OCI-LY3 (cell line): ENCODE measurements around the gene CNTN5.
"Not testable (repeated sequence)": the region's sequence is repeated elsewhere in the genome, so short reads cannot be mapped to it uniquely, and the experiment has no call there.

Source experiments
- H2AFZ ChIP-seq: fragments of 200-600, 300-600 bp; shearing (Covaris generic); 2 replicates; pipeline ENCODE4 v1.6.0; 2014; ENCODE audit warnings: antibody characterized with exemption, low read depth, low read length
- H3K27ac ChIP-seq: fragments of 200-600, 300-600 bp; sonication (generic); 2 replicates; pipeline ENCODE4 v1.5.1; 2014; ENCODE audit warnings: mild to moderate bottlenecking, low read length, moderate library complexity, mixed read lengths
- H3K27me3 ChIP-seq: fragments of 200-600, 300-600 bp; sonication (generic); 2 replicates; pipeline ENCODE4 v1.6.1; 2014; ENCODE audit warnings: low read depth, low read length, mixed read lengths
- H3K36me3 ChIP-seq: fragments of 200-600, 300-600 bp; sonication (generic); replicated peaks from 2 replicates; pipeline ENCODE3; 2014; ENCODE audit warnings: low read depth, low read length, mixed read lengths
- H3K4me1 ChIP-seq: fragments of 300-600, 200-600 bp; sonication (generic); 2 replicates; pipeline ENCODE4 v1.6.1; 2014; ENCODE audit warnings: low read length, mixed read lengths
- H3K4me2 ChIP-seq: fragments of 200-600, 300-600 bp; sonication (generic); 2 replicates; pipeline ENCODE4 v1.6.1; 2014; ENCODE audit warnings: low read length, mixed read lengths
- H3K4me3 ChIP-seq: fragments of 300-600, 200-600 bp; sonication (generic); 2 replicates; pipeline ENCODE4 v1.5.1; 2014; ENCODE audit warnings: antibody characterized with exemption, mild to moderate bottlenecking, low read length, moderate library complexity
- H3K79me2 ChIP-seq: fragments of 300-600, 200-600 bp; shearing (Covaris generic); 2 replicates; pipeline ENCODE4 v1.6.1; 2014; ENCODE audit warnings: mild to moderate bottlenecking, low read length, mixed read lengths
- H3K9ac ChIP-seq: fragments of 300-600, 200-600 bp; shearing (Covaris generic); 2 replicates; pipeline ENCODE4 v1.6.0; 2014; ENCODE audit warnings: mild to moderate bottlenecking, low read length, moderate library complexity
- H3K9me3 ChIP-seq: fragments of 200-600, 300-600 bp; shearing (Covaris generic); 2 replicates; pipeline ENCODE4 v1.6.1; 2014; ENCODE audit warnings: low read length, mixed read lengths; ENCODE audit not compliant: insufficient read depth
- H4K20me1 ChIP-seq: fragments of 200-600, 300-600 bp; sonication (generic); 2 replicates; pipeline ENCODE4 v1.6.1; 2016; ENCODE audit warnings: low read length, mixed read lengths; ENCODE audit not compliant: insufficient read depth
- EZH2phosphoT487 ChIP-seq: fragments of 200-600 bp; shearing (Covaris generic); IDR thresholded peaks from 2 replicates; pipeline ENCODE4 v1.6.1; 2018; ENCODE audit warnings: antibody characterized with exemption, mixed run types, low read depth
- TF ChIP-seq, protein P1 (sequence below): fragments of 200-600, 300-600 bp; sonication (generic); IDR thresholded peaks from 2 replicates; pipeline ENCODE4 v1.5.1; 2014; ENCODE audit warnings: antibody characterized with exemption, low read length, low read depth

CNTN5 gene

DNA sequence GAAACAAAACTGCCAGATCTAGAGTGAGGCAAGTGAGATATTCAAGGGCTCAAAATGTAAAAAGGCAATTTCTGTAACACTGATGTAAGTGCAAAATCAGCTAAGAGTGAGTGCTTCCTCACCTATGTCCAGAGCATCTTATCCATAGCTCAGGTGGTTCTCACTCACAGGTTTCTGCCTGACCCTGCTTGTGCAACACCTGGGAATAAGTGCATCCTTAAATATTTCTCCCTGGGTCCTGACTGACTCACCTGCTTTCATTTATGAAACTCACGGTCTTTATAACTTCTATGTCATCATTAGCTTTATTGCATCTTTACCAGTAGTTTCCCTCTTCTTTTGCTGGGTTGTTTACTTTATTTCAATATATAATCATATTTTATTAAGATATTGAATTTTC is 260.6 kb downstream of the CNTN5 start:
- TF ChIP-seq EZH2phosphoT487 = no peak
- TF ChIP-seq, protein P1, sequence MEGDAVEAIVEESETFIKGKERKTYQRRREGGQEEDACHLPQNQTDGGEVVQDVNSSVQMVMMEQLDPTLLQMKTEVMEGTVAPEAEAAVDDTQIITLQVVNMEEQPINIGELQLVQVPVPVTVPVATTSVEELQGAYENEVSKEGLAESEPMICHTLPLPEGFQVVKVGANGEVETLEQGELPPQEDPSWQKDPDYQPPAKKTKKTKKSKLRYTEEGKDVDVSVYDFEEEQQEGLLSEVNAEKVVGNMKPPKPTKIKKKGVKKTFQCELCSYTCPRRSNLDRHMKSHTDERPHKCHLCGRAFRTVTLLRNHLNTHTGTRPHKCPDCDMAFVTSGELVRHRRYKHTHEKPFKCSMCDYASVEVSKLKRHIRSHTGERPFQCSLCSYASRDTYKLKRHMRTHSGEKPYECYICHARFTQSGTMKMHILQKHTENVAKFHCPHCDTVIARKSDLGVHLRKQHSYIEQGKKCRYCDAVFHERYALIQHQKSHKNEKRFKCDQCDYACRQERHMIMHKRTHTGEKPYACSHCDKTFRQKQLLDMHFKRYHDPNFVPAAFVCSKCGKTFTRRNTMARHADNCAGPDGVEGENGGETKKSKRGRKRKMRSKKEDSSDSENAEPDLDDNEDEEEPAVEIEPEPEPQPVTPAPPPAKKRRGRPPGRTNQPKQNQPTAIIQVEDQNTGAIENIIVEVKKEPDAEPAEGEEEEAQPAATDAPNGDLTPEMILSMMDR = no peak
- H3K9me3 ChIP-seq = no peaks in the 10 kb centered on the region
- no peaks in the 10 kb centered on the region for H3K36me3 ChIP-seq
- H3K79me2 ChIP-seq = no peaks in the 10 kb centered on the region
- H3K27ac ChIP-seq = no peak overlapping the region
- no peaks in the 10 kb centered on the region for H3K4me1 ChIP-seq
- no peaks in the 10 kb centered on the region for H3K27me3 ChIP-seq
- H3K4me3 ChIP-seq = no peak overlapping the region
- H2AFZ ChIP-seq = no peak overlapping the region
- H3K4me2 ChIP-seq = no peak overlapping the region
- H4K20me1 ChIP-seq = no peaks in the 10 kb centered on the region
- H3K9ac ChIP-seq = no peak overlapping the region

DNA sequence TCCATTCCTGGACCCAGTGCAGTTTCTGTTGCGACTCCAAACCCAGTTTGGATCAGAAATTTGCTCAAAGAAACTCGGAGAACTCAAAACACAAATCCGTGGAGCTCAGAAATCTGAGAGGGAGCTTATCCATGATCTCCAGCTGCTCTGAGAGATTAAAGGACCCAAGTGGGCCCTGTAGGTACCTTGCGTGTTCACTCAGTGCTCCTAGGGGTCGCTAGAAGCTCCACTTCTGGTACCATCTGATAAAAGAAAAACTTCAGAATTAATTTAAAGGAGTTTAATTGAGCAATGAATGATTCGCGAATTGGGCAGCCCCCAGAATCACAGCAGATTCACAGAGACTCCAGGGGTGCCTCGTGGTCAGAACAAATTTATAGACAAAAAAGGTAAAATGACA is 277.2 kb downstream of the CNTN5 start:
- not testable (repeated sequence) for H3K4me2 ChIP-seq, H3K4me3 ChIP-seq, H3K27me3 ChIP-seq, H3K36me3 ChIP-seq, H3K27ac ChIP-seq, H3K4me1 ChIP-seq, H3K9ac ChIP-seq, H4K20me1 ChIP-seq, H3K9me3 ChIP-seq, H3K79me2 ChIP-seq, H2AFZ ChIP-seq

DNA sequence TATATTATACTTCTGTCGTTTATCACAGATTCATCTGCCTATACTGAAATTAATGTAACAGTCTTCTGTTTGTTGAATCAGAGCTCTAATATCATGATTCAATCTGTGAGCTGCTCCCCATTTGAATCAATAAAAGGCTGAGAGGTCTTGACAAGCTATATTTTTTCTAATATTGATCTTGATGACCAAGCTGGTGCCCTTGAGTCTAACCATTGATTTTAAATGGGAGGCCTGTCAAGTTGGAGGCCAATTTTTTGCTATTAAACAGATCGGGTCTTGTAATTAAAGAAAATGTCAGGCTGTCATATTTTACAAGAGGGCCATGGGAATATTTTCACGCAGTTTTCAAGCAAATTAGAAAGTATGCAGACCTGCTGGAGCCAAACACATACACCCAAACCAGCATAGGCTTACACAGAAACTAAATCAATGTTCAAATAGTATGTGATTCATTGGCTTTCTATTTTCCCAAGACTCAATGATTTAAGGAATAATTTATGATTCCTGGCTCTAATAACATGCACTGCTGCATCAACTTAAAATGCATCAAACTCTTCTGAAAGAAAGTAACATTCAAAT is 286.9 kb downstream of the CNTN5 start:
- Histone ChIP-seq H3K4me1 (no peaks in the 10 kb centered on the region), H2AFZ (no peak overlapping the region; the same call in 1 of the 2 replicates), H3K9ac (no peak overlapping the region), H3K4me2 (no peak overlapping the region), H3K9me3 (no peaks in the 10 kb centered on the region), H4K20me1 (no peaks in the 10 kb centered on the region), H3K27ac (no peak overlapping the region), H3K79me2 (no peaks in the 10 kb centered on the region), H3K36me3 (no peaks in the 10 kb centered on the region), H3K4me3 (no peak overlapping the region), H3K27me3 (no peaks in the 10 kb centered on the region)
- TF ChIP-seq, protein P1 = no peak
- no peak for TF ChIP-seq EZH2phosphoT487

DNA sequence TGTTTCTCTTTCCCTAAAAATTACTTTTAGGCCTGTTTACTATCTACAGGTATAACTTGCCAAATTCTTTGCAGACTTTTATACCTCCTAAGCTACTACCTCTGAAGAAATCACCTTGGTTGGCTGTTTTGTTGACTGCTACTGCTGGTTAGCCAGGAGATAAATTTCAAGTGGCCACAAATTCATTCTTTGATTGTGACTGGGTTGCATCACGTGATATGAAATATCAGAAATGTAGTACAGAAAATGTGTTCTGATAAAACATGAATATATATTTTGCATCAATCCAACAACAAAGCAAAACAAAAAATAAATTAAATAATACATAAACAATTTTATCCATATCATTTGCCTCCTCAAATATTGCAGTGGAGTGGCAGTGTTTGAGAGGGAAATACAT is 291.1 kb downstream of the CNTN5 start:
- Histone ChIP-seq H3K9ac (no peak overlapping the region), H3K36me3 (no peaks in the 10 kb centered on the region), H3K27me3 (no peaks in the 10 kb centered on the region), H3K4me3 (no peak overlapping the region), H3K9me3 (no peaks in the 10 kb centered on the region), H3K27ac (no peak overlapping the region), H3K4me1 (no peaks in the 10 kb centered on the region), H3K4me2 (no peak overlapping the region), H4K20me1 (no peaks in the 10 kb centered on the region), H3K79me2 (no peaks in the 10 kb centered on the region), H2AFZ (no peak overlapping the region)
- TF ChIP-seq, protein P1 = no peak
- no peak for TF ChIP-seq EZH2phosphoT487
